Psoas muscle (tissue), 8 donors: ENCODE data around the gene MAB21L3. TPM values are rescaled to one million over a fixed set of nuclear protein-coding genes. Genes with fewer than 3 reads are reported as not detected.
"Not testable (repeated sequence)": the region's sequence is repeated elsewhere in the genome, so short reads cannot be mapped to it uniquely, and the experiment has no call there.

Experiments used
- ATAC-seq, 4 donors: fragments of 200-7000 bp; cut with Tn5 transposase; one replicate each; pipeline ENCODE4 v1.9.1; 2020; ENCODE audit warnings: moderate library complexity in 3 of 4, mild to moderate bottlenecking in 2 of 4
- DNase-seq, 2 donors: peaks; one replicate each; pipeline ENCODE4 v3.0.0-alpha.2; 2020
- H3K27ac ChIP-seq: fragments of 200-600 bp; one replicate; pipeline ENCODE4 v1.8.0; 2022
- H3K27me3 ChIP-seq, 3 donors: fragments of 200-600 bp in 1 of 3; one replicate each; pipeline versions ENCODE4 v1.6.1 to v1.8.0; 2013 to 2022; ENCODE audit warnings: low read length in 2 of 3, mild to moderate bottlenecking in 2 of 3, moderate library complexity in 1 of 3; ENCODE audit not compliant: insufficient read depth in 3 of 3
- H3K36me3 ChIP-seq, 2 donors: fragments of 200-600 bp in 1 of 2; one replicate each; pipeline versions ENCODE4 v1.6.1 to v1.8.0; 2013 to 2022; ENCODE audit warnings: low read depth in 1 of 2, mild to moderate bottlenecking in 1 of 2, moderate library complexity in 1 of 2; ENCODE audit not compliant: insufficient read depth in 1 of 2
- H3K4me1 ChIP-seq: fragments of 200-600 bp; one replicate; pipeline ENCODE4 v1.8.0; 2022
- H3K4me3 ChIP-seq: fragments of 200-600 bp; one replicate; pipeline ENCODE4 v1.8.0; 2022; ENCODE audit warnings: mild to moderate bottlenecking
- H3K9me3 ChIP-seq: fragments of 200-600 bp; one replicate; pipeline ENCODE4 v1.8.0; 2022
- WGBS, 3 donors: extraction: QIAGEN DNeasy Blood & Tissue Kit; methylation state at CpG; one replicate each; pipeline versions ENCODE4 v1.1.6 to v1.1.7; 2013; 5-methylcytosine and 5-hydroxymethylcytosine counted together
- intact Hi-C, 2 donors: fragments of 100-400 bp; cut with DNase I; formaldehyde crosslinking; loops; one replicate each; pipeline versions ENCODE4 v1.11.0 to v1.14.2; 2022
- polyA plus RNA-seq, 3 donors: library from polyadenylated mRNA; stranded (reverse); fragments of 200-250 nt; gene quantifications; one replicate each; pipeline ENCODE4 v1.2.3, GENCODE V29; 2013
- total RNA-seq, 4 donors: library from RNA; stranded (reverse); fragmentation: NEBNext Ultra II Directional in 2 of 4; extraction: Animal tissue kit (Norgen Biotek cat#: 25700) in 2 of 4; gene quantifications; one replicate each; pipeline versions ENCODE4 v1.2.1 to v1.2.4, GENCODE V29; 2021 to 2023
- TF ChIP-seq, protein P1 (sequence below): fragments of 200-600 bp; IDR thresholded peaks from one replicate; pipeline ENCODE4 v1.8.0; 2022; ENCODE audit warnings: antibody characterized with exemption
- donor health status: healthy with polysubstance abuse.
- donor health status: DM: no; HTN: no; CAD: no; lungs with moderate emphysema.
- donor health status: Bipolar disorder and iron deficiency.
- donor health status: healthy.
- donor health status: DM: yes; HTN: yes; CAD: no.
- donor health status: DM: no; HTN: no; CAD: no.
- donor health status: DM: no; HTN: no; CAD: no.
- donor health status: DM: yes; HTN: yes; CAD: no.

The MAB21L3 gene
- total and polyA plus RNA-seq, 7 donors = 0.04 TPM; not detected in 6

DNA sequence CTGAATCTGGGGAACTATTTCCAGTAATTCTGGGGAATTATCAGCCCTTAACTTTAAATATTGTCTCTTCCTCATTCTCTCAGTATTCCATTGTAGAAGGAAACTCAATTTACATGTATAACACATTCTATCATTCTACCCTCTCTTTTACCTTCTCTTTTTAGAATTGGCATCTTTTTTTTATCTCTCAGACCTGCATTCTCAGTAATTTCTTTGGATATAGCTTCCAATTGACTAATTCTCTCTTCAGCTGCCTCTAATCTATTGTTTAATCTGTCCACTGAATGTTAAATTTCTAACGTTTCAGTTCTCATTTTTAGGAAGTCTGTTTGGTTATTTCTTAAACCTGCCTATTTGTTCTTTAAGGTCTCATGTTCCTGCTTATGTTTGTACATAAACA, 33.0 kb downstream of the MAB21L3 start:
- intact Hi-C loops = no loop called here
- Histone ChIP-seq H3K27ac (no peak overlapping the region), H3K9me3 (no peaks in the 10 kb centered on the region), H3K36me3 (no peaks in the 10 kb centered on the region), H3K4me3 (no peak overlapping the region), H3K4me1 (no peaks in the 10 kb centered on the region), H3K27me3 (no peaks in the 10 kb centered on the region)
- ATAC-seq = no peak
- no peak for DNase-seq
- WGBS, 3 donors = 44 to 70% (median 65%) methylated on average over 1 of the region's 1 CpG
- TF ChIP-seq, protein P1, sequence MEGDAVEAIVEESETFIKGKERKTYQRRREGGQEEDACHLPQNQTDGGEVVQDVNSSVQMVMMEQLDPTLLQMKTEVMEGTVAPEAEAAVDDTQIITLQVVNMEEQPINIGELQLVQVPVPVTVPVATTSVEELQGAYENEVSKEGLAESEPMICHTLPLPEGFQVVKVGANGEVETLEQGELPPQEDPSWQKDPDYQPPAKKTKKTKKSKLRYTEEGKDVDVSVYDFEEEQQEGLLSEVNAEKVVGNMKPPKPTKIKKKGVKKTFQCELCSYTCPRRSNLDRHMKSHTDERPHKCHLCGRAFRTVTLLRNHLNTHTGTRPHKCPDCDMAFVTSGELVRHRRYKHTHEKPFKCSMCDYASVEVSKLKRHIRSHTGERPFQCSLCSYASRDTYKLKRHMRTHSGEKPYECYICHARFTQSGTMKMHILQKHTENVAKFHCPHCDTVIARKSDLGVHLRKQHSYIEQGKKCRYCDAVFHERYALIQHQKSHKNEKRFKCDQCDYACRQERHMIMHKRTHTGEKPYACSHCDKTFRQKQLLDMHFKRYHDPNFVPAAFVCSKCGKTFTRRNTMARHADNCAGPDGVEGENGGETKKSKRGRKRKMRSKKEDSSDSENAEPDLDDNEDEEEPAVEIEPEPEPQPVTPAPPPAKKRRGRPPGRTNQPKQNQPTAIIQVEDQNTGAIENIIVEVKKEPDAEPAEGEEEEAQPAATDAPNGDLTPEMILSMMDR = no peak

DNA sequence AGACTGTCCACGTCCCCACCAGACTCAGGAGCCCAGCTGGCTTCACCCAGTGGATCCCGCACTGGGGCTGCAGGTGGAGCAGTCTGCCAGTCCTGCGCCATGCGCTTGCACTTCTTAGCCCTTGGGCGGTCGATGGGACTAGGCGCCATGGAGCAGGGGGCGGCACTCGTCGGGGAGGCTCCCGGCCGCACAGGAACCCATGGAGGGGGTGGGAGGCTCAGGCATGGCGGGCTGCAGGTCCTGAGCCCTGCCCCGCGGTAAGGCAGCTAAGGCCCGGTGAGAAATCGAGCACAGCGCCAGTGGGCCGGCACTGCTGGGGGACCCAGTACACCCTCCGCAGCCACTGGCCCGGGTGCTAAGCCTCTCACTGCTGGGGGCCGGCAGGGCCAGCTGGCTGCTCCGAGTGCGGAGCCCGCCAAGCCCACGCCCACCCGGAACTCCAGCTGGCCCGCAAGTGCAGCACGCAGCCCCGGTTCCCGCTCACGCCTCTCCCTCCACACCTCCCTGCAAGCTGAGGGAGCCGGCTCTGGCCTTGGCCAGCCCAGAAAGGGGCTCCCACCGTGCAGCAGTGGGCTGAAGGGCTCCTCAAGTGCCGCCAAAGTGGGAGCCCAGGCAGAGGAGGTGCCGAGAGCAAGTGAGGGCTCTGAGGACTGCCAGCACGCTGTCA, 35.4 kb downstream of the MAB21L3 start:
- not testable (repeated sequence) for H3K27ac ChIP-seq

DNA sequence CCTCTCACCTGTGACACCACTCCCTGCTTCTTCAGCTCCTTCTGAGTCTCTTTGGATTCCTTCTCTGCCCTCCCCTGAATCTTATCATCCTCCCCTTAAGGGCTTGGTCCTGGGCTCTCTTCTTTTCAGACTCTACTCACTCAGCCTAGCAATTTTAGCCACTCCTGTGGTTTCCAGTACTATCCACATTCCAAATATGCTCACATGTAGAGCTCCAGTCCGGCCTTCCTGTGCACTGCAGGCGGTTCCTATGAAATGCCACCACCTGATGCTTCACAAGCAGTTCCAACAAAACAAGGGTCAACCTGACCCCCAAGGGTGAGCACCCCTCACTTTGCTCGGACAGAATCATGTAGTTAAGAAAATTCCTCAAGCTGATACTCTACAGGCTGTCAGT, 35.9 kb downstream of the MAB21L3 start:
- Histone ChIP-seq H3K4me3 (no peak overlapping the region), H3K36me3 (no peaks in the 10 kb centered on the region), H3K9me3 (no peaks in the 10 kb centered on the region), H3K4me1 (peaks cover 12% of the 10 kb centered on the region), H3K27ac (no peak overlapping the region), H3K27me3 (no peaks in the 10 kb centered on the region)
- no peak for DNase-seq
- intact Hi-C loops = no loop called here
- ATAC-seq = no peak
- 88 to 92% (median 88%) methylated on average over 3 of the region's 3 CpGs for WGBS, 3 donors
- TF ChIP-seq, protein P1 = no peak

More for the DNA sequence above, 35.4 kb downstream of the MAB21L3 start:
- H3K9me3 ChIP-seq, H3K36me3 ChIP-seq, H3K27me3 ChIP-seq, intact Hi-C loops, H3K4me1 ChIP-seq, DNase-seq, H3K4me3 ChIP-seq, ATAC-seq: not testable (repeated sequence)
- 92 to 97% (median 92%) methylated on average over 28 to 37 of the region's 37 CpGs for WGBS, 3 donors

DNA sequence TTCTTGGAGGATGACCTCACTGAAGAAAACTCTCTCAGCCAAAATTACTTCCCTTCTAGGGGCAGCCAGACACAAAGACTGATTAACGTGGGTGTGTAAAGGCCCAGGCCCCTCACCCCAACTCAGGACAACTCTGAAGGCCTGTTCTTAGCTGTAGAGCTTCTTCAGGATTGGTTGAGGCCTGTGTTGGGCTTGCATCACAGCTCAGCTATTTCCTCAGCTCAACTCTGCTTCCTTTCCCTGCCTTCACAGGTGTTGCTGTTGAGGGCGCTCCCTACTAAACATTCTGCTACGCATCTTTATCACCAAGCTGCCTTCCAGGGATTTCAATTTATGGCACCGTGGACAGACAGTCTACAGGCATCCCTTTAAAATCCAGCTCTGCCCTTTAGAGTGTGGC, 36.8 kb downstream of the MAB21L3 start:
- TF ChIP-seq, protein P1 = no peak
- no peak for ATAC-seq
- intact Hi-C loops = no loop called here

DNA sequence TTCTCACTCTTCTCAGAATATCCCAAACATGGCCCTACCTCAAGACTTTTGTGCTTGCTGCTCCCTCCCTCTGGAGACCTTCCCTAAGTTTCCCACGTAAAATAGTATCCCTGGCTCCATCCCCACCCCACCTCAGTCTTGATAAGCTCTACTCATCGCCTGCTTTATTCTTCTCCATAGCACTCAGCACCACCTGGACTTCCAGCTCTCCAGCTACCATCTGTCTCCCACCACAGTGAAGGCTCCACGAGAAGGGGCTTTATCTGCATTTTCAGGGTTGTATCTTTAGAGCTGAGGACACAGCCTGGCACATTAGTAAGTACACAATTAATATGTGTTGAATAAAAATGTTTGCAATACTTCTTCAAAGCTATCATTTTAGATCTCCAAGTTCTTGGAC, 37.8 kb downstream of the MAB21L3 start:
- TF ChIP-seq, protein P1 = no peak
- ATAC-seq = no peak
- no peak for DNase-seq
- H3K27ac ChIP-seq = no peak overlapping the region
- intact Hi-C loops = no loop called here
- H3K9me3 ChIP-seq = no peaks in the 10 kb centered on the region
- H3K36me3 ChIP-seq = no peaks in the 10 kb centered on the region
- H3K27me3 ChIP-seq = no peaks in the 10 kb centered on the region
- WGBS, 3 donors = 89 to 96% (median 92%) methylated on average over 3 of the region's 3 CpGs
- H3K4me3 ChIP-seq = no peak overlapping the region
- peaks cover 12% of the 10 kb centered on the region for H3K4me1 ChIP-seq

More for the DNA sequence above, 36.8 kb downstream of the MAB21L3 start:
- Histone ChIP-seq H3K27ac (no peak overlapping the region), H3K27me3 (no peaks in the 10 kb centered on the region), H3K9me3 (no peaks in the 10 kb centered on the region), H3K4me3 (no peak overlapping the region), H3K36me3 (no peaks in the 10 kb centered on the region), H3K4me1 (peaks cover 12% of the 10 kb centered on the region)
- 70 to 72% (median 71%) methylated on average over 4 of the region's 4 CpGs for WGBS, 3 donors
- DNase-seq = no peak
